HUES64 (cell line): ENCODE results near the gene MIPEP.

Experiments used
- H3K27ac ChIP-seq: 2 replicates; pipeline ENCODE4 v1.7.0; 2013; ENCODE audit warnings: low read depth, low read length, inconsistent platforms
- H3K27me3 ChIP-seq: 2 replicates; pipeline ENCODE4 v1.6.1; 2013; ENCODE audit warnings: mild to moderate bottlenecking, low read length; ENCODE audit not compliant: insufficient read depth
- H3K36me3 ChIP-seq: 2 replicates; pipeline ENCODE4 v1.6.1; 2013; ENCODE audit warnings: mild to moderate bottlenecking, low read length; ENCODE audit not compliant: insufficient read depth
- H3K4me1 ChIP-seq: 2 replicates; pipeline ENCODE4 v1.6.1; 2013; ENCODE audit warnings: mild to moderate bottlenecking, low read length, moderate library complexity; ENCODE audit not compliant: insufficient read depth
- H3K4me3 ChIP-seq: 2 replicates; pipeline ENCODE4 v1.5.1; 2013; ENCODE audit warnings: mild to moderate bottlenecking, low read length, moderate library complexity
- H3K9ac ChIP-seq: 2 replicates; pipeline ENCODE4 v1.6.1; 2013; ENCODE audit warnings: mild to moderate bottlenecking, low read depth, low read length
- H3K9me3 ChIP-seq: 2 replicates; pipeline ENCODE4 v1.6.1; 2013; ENCODE audit warnings: low read depth, low read length; ENCODE audit not compliant: insufficient read depth
- WGBS: fragments of 150-250, 120-280 bp; methylation state at CpG from one replicate; pipeline ENCODE4 v1.1.7; 2013; ENCODE audit warnings: missing lambda C conversion rate; 5-methylcytosine and 5-hydroxymethylcytosine counted together

The MIPEP gene

DNA sequence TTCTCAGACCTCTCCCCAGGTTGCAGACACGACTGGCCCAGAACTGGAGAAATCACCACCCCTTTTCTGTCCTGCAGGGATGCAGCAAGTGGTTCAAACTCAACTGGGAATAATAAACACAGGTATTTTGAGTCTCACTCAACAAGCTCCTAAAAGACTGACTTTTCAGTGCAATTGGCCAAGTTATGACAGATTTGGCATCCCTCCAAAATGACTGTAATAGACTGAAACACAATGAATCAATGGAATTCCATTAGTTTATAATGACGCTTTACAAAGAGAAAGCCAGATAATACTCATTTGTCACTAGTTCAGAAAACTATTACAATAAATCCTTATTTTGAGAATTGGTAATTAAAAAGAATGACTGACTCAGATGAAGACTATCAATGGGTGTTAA lies 38.1 kb downstream of the MIPEP start:
- WGBS: 90% methylated on average over 2 of the region's 2 CpGs
- no peaks in the 10 kb centered on the region for H3K27me3 ChIP-seq
- no peak overlapping the region for H3K9ac ChIP-seq
- H3K4me3 ChIP-seq: no peak overlapping the region
- no peak overlapping the region for H3K27ac ChIP-seq
- H3K4me1 ChIP-seq: no peaks in the 10 kb centered on the region; the same call in 1 of the 2 replicates
- H3K36me3 ChIP-seq: 0 out of 2 replicates have a peak, but pooled peaks cover 2% of the 10 kb centered on the region
- no peaks in the 10 kb centered on the region for H3K9me3 ChIP-seq

DNA sequence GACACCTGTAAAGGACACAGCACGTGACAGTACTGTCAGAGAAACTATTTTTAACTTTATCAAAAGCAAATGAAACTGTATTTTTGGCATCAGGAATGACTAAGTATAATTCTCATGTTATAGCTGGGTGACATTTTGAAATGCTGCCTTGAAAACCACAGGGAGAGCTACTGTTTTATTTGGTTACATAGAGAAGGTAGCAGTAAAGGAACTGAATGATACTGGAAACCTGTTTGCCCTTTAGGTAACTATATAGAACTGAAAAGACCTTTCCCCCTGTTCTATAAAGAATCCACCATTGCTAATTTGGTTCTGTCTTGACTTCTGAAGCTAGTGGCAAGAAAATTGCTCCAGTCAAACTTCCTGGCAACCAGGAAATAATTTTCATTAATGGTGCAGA lies 39.1 kb downstream of the MIPEP start:
- H3K4me1 ChIP-seq: no peaks in the 10 kb centered on the region
- H3K36me3 ChIP-seq: 0 out of 2 replicates have a peak, but pooled peaks cover 2% of the 10 kb centered on the region
- no peak overlapping the region for H3K4me3 ChIP-seq
- H3K9me3 ChIP-seq: no peaks in the 10 kb centered on the region
- no peaks in the 10 kb centered on the region for H3K27me3 ChIP-seq
- no peak overlapping the region for H3K27ac ChIP-seq
- WGBS: 100% methylated on average over 1 of the region's 1 CpG
- no peak overlapping the region for H3K9ac ChIP-seq

DNA sequence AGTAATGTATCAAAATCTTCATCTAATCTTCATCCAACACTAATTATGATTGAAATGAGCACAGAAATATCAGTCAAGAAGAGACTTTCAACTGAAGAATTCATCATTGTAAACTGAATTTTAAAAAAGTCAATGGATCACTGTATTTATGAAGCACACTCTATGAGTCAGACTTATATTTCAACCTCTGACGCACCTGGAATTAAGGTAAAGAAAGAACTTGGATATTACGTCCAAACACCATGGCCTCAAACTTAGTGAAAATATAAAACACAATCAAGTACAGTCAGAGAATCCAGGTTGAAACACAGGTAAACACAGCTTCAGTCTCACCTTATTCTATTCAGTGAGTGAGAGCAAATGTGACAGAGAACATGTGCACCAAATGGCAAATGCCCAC lies 39.5 kb downstream of the MIPEP start:
- Histone ChIP-seq H3K27ac (no peak overlapping the region), H3K9me3 (no peaks in the 10 kb centered on the region), H3K36me3 (0 out of 2 replicates have a peak, but pooled peaks cover 2% of the 10 kb centered on the region), H3K9ac (no peak overlapping the region), H3K4me3 (no peak overlapping the region), H3K4me1 (no peaks in the 10 kb centered on the region), H3K27me3 (no peaks in the 10 kb centered on the region)
- WGBS: 100% methylated on average over 2 of the region's 2 CpGs

DNA sequence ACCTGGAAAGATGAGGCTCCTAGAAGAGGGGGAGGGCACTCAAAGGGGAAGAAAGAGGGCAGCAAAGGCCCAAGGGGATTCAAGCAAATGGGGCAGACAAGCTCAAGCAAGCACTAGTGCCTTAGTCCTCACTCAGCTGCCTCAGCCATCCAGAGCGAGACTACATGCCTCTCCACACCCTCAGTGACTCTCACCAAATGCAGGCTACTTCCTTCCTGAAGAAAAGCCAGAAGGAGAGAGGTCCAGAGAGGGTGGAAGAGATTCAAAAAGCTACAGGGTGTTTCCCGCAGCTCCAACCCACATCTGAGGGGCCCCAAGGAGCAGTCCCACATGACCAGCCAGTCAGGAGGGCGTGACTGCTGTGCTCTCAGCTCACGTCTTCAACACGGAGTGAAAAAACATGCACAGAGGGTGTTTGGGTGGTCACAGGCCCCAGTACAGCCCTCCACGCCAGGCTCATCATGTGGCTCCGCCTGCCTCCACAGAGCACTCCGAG lies 40.5 kb downstream of the MIPEP start:
- Histone ChIP-seq H3K9ac (no peak overlapping the region), H3K4me1 (no peaks in the 10 kb centered on the region), H3K9me3 (no peaks in the 10 kb centered on the region), H3K27me3 (no peaks in the 10 kb centered on the region), H3K27ac (no peak overlapping the region), H3K36me3 (0 out of 2 replicates have a peak, but pooled peaks cover 2% of the 10 kb centered on the region), H3K4me3 (no peak overlapping the region)
- 86% methylated on average over 8 of the region's 8 CpGs for WGBS

DNA sequence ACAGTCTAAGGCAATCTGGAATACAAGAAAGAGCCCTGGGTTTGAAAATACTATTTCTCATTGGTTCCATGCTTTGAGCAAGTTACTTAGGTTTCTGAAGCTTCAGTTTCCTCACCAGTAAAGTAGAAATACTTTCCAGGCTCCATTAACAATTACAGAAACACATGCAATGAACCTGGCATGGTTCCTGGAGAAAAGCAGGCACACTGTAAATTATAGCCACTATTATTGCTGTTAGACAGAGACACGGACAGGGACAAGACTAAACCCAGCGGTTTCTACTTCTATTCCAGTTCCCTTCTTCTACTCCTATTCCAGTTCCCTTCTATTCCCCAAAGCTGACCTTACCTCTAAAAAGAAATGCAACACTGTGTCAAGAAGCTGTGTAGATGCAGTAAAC lies 41.2 kb downstream of the MIPEP start:
- no peaks in the 10 kb centered on the region for H3K27me3 ChIP-seq
- H3K9me3 ChIP-seq: no peaks in the 10 kb centered on the region
- no peaks in the 10 kb centered on the region for H3K4me1 ChIP-seq
- no peak overlapping the region for H3K27ac ChIP-seq
- 84% methylated on average over 2 of the region's 2 CpGs for WGBS
- H3K36me3 ChIP-seq: 0 out of 2 replicates have a peak, but pooled peaks cover 2% of the 10 kb centered on the region
- no peak overlapping the region for H3K9ac ChIP-seq
- no peak overlapping the region for H3K4me3 ChIP-seq

DNA sequence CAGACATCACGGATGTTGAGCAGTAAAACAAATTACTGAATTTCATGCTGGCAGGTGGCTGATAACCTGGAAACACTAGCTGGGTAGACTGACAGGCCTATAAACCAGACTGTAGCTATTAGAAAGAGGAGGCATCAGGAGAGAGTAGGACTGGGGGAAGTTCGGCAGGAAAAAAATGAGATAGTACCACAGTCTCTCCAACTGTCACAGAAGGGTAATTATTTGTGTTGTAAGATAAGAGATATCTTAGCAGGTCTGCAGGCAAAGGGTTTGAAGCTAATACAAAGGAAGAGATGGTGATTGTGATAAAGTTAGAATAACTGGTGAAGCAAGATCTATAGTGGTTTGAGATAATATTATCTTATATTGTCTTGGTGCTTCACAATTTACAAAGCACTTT lies 41.7 kb downstream of the MIPEP start:
- Histone ChIP-seq H3K4me3 (no peak overlapping the region), H3K36me3 (0 out of 2 replicates have a peak, but pooled peaks cover 2% of the 10 kb centered on the region), H3K9me3 (no peaks in the 10 kb centered on the region), H3K9ac (no peak overlapping the region), H3K27me3 (no peaks in the 10 kb centered on the region), H3K27ac (no peak overlapping the region), H3K4me1 (no peaks in the 10 kb centered on the region)
- 85% methylated on average over 2 of the region's 2 CpGs for WGBS

DNA sequence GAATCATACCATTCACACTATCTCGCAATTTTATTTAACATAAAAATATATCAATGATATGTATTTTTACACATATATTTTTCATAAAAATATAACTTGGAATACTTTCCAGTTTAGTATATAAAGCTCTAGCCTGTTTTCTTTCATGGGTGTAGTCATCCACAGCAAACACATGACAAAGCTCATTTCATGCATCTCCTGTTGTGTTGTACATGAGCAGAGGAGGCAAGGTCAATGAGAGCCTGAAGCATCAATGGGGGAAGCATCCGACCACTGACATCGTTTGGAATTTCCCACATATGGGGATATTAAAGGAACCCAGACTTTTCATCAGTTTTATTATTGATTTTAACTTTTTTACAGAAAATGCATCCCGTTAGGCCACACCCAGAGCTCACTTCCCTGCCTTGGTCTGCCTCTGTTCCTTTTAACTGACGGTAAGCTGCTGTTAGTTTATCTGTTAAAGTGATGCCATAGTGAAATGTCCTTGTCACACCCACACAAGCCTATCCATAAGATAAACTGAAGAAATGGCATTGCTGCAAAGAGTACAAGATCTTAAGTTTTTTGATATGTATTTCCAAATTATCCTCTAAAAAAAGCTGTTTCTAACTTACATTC lies 44.0 kb downstream of the MIPEP start:
- Histone ChIP-seq H3K4me1 (no peaks in the 10 kb centered on the region), H3K9ac (no peak overlapping the region), H3K9me3 (no peaks in the 10 kb centered on the region), H3K4me3 (no peak overlapping the region), H3K36me3 (peaks cover 6% of the 10 kb centered on the region; the same call in 1 of the 2 replicates), H3K27me3 (no peaks in the 10 kb centered on the region), H3K27ac (no peak overlapping the region)
- 95% methylated on average over 3 of the region's 5 CpGs for WGBS

DNA sequence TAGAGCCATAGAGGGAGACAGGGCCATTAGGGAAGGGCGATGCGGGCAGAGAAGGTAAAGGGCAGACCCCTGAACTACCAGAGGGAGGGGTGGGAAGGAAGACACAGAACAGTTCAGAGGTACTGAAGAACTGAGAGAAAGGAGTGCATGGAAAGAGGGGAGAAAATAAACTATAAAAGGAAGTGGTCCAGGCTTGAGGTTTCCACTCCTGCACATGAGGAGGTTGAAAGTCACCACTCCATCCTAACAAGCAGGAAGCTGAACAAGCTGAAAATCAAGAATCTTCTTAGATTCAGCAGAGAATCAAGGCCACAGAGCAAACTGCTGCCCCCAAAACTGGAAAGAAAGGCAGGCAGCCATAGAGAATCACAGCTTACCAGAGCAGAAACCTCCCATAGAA lies 45.1 kb downstream of the MIPEP start:
- H3K4me3 ChIP-seq: no peak overlapping the region
- H3K27ac ChIP-seq: no peak overlapping the region
- no peaks in the 10 kb centered on the region for H3K4me1 ChIP-seq
- no peaks in the 10 kb centered on the region for H3K9me3 ChIP-seq
- no peak overlapping the region for H3K9ac ChIP-seq
- WGBS: 92% methylated on average over 2 of the region's 2 CpGs
- peaks cover 9% of the 10 kb centered on the region; the same call in 1 of the 2 replicates for H3K36me3 ChIP-seq
- no peaks in the 10 kb centered on the region for H3K27me3 ChIP-seq

DNA sequence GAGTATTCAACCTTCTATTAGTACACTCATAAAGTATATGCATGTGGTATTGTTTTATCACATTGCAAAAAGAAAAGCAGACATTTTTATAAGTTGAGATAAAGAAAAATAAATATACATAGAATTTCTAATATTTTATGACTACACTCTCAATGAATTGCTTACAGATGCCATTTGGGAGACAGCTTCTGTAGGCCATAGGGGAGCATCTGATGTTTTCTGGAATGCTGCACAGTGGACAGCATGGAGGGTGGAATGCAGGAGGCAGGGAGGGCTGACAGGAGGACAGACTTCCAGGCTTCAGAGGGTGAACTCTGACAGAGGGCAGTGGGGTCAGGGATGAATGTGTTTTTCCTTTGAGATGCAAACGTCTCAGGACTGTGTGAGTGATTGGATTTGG lies 45.8 kb downstream of the MIPEP start:
- Histone ChIP-seq H3K36me3 (peaks cover 12% of the 10 kb centered on the region; the same call in 1 of the 2 replicates), H3K4me3 (no peak overlapping the region), H3K27me3 (no peaks in the 10 kb centered on the region), H3K9me3 (no peaks in the 10 kb centered on the region), H3K4me1 (no peaks in the 10 kb centered on the region), H3K9ac (no peak overlapping the region), H3K27ac (no peak overlapping the region)
- 84% methylated on average over 1 of the region's 1 CpG for WGBS

DNA sequence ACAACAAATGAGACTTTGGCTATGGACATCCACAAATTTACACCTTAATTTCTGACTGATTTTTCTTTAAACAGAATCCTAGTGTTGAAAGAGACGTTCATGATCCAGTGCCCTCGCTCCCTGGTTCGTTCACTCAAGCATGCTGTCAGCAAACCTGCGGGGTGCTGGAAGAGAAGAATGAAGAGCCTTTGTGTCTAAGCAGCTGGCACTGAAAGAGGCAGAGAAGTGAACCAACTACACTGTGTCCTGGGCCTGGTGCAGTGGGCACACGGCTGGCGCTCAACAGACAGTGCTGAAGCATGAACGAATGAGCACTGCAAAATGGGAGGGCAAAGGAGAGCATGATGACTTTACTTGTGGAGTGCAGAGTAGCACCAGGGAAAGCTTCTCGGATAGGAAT lies 46.8 kb downstream of the MIPEP start:
- no peaks in the 10 kb centered on the region for H3K27me3 ChIP-seq
- H3K4me3 ChIP-seq: no peak overlapping the region
- H3K27ac ChIP-seq: no peak overlapping the region
- H3K9ac ChIP-seq: no peak overlapping the region
- no peaks in the 10 kb centered on the region for H3K4me1 ChIP-seq
- WGBS: 92% methylated on average over 8 of the region's 8 CpGs
- peaks cover 13% of the 10 kb centered on the region for H3K36me3 ChIP-seq
- H3K9me3 ChIP-seq: no peaks in the 10 kb centered on the region

DNA sequence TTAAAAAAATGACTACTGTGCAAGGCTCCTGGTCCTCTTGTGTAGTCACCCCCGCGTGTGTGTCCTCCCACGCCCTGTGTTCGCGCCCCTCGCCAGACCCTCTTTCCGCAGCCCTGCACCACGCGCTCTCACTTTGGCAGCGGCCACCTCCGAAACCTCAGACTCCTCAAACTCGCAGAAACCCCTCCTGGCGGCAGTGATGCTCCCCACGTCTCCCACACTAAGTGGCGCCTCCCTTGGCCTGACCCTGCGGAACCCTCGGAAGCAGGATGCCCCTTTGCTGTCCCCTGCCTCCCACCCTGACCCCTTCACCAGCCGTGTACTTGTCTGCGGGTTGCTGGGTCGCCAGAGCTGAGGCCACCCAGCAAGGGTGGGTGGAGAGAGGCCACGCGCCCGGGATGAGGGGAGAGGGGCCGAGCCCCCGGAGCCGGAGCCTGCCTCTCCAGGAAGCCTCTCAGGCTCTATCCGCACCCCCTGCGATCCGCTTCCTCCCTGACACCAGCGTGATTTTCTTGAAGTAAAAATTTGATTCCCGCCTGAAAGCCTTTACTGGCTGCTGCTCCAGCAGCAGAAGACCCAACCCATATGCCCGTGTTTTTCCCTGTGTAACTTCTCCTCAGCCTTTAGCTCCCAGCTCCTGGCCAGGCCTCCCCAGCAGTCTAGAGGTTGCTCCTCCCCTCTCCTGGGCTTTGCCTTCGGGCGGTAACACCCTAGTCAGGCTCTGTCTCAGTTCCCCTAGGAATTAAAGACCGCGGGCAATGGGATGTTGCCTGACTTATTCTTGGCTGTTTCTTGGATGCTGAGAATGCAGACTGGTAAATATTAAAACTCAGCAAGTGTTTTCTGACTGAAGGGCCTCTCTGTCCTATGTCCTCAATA lies 55.2 kb downstream of the MIPEP start:
- no peaks in the 10 kb centered on the region for H3K4me1 ChIP-seq
- H3K9me3 ChIP-seq: no peaks in the 10 kb centered on the region
- no peaks in the 10 kb centered on the region for H3K27me3 ChIP-seq
- H3K9ac ChIP-seq: no peak overlapping the region
- WGBS: 91% methylated on average over 36 of the region's 36 CpGs
- no peak overlapping the region for H3K27ac ChIP-seq
- H3K36me3 ChIP-seq: peaks cover 16% of the 10 kb centered on the region; the same call in 1 of the 2 replicates
- no peak overlapping the region for H3K4me3 ChIP-seq
